AG09309 (cell line): ENCODE data around the gene JCAD.

Experiments
- DNase-seq: peaks from one replicate; pipeline ENCODE4 v3.0.0-alpha.2; 2010; ENCODE audit warnings: low read depth
- H3K4me3 ChIP-seq: 2 replicates; pipeline ENCODE4 v1.5.1; 2011; ENCODE audit warnings: mild to moderate bottlenecking, low read depth, low read length, moderate library complexity; ENCODE audit not compliant: control insufficient read depth
- TF ChIP-seq, protein P1 (sequence below): IDR thresholded peaks from 2 replicates; pipeline ENCODE4 v1.5.1; 2011; ENCODE audit warnings: mild to moderate bottlenecking, low read depth, low read length, inconsistent platforms; ENCODE audit not compliant: insufficient read depth, control insufficient read depth; ENCODE audit errors: missing control alignments

The JCAD gene

DNA sequence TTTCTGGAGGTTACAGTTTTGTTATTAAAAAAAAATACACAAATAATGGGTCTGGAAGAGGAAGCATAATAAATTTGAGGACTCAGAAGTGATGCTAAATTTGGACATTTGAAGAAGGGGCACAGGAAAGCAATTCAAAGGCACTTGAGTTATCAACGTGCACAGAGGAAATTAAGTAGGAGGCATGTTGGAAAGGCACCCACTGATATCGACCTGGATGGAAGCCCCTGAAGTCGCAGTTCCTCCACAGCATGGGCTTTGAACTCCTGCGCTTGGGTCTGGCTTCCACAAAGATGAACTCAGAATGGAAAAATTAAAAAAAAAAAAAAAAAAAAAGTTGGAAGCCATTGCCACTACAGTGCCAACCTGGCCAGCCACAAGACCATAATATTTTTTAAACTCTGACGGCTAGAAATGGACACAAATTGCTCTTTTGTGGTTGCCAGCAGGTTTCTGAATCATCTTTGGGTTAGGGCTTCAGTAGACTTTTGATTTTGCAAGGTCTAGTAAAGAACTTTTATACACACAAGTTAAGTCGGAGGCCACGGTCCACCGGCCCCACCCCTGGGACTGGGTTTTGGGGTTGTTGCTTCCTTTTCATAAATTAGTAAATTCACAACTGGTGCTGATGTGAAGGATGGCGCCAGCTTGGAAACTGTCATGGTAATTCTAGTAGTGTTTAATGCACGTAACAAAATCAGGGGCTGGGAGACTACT is 21.6 kb downstream of the JCAD start:
- DNase-seq = no peak
- no peak overlapping the region for H3K4me3 ChIP-seq
- TF ChIP-seq, protein P1, sequence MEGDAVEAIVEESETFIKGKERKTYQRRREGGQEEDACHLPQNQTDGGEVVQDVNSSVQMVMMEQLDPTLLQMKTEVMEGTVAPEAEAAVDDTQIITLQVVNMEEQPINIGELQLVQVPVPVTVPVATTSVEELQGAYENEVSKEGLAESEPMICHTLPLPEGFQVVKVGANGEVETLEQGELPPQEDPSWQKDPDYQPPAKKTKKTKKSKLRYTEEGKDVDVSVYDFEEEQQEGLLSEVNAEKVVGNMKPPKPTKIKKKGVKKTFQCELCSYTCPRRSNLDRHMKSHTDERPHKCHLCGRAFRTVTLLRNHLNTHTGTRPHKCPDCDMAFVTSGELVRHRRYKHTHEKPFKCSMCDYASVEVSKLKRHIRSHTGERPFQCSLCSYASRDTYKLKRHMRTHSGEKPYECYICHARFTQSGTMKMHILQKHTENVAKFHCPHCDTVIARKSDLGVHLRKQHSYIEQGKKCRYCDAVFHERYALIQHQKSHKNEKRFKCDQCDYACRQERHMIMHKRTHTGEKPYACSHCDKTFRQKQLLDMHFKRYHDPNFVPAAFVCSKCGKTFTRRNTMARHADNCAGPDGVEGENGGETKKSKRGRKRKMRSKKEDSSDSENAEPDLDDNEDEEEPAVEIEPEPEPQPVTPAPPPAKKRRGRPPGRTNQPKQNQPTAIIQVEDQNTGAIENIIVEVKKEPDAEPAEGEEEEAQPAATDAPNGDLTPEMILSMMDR = no peak

GRCh38 chr10:30036811-30037210 is 22.6 kb downstream of the JCAD start:
- TF ChIP-seq, protein P1 = no peak
- H3K4me3 ChIP-seq = no peak overlapping the region
- DNase-seq = no peak

GRCh38 chr10:30036341-30036740 is 23.0 kb downstream of the JCAD start:
- no peak for DNase-seq
- TF ChIP-seq, protein P1 = no peak
- H3K4me3 ChIP-seq = no peak overlapping the region

DNA sequence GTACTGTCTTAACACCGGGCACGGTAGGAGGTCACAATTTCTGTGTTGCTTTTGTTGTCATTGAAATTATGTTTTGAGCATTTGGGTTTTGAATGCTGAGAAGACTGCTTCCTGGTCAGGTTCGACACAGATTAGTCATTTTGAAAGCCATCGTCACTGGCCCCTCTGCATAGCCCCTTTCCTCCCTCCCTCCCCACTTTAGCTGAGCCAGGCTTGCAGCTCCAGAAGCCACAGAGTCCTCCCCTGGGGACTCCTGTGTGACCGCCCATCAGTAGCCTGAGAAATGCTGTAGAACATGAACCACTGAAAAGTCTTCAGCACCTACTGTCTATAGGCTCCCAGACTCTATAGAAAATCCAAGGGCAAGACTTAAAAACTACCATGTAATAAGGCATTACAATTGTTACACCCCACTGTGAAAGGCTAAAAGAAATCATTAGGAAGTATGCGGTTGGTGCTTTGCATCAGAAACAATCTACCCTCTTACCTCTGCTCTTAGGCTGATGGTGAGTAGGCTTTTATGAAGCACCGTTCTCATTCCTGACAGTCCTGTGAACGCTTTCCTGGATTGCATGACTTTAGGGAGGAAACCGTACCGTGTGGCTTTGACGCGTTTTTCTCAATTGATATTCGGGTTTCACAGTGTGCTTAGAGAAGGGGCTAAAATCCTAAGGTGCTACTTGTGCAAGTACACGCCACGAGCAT is 24.8 kb downstream of the JCAD start:
- TF ChIP-seq, protein P1 = no peak
- no peak overlapping the region for H3K4me3 ChIP-seq
- DNase-seq = no peak

GRCh38 chr10:30032125-30032524 is 27.3 kb downstream of the JCAD start:
- TF ChIP-seq, protein P1 = no peak
- DNase-seq = no peak
- H3K4me3 ChIP-seq = no peak overlapping the region

DNA sequence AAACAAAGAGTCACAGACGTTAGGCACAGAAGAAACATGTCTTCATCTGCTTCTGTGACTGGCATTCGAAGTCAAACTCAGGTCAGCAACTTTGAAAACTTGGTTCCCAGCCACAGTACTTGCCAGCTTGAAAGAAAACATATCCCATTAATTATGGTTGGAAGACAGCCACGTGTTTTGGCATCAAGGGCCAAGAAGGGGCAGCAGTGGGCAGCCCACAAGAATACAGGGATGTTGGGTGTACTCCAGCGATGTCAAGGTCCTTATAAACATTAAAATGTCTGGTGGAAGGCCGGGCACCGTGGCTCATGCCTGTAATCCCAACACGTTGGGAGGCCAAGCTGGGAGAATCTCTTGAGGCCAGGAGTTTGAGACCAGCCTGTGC is 29.5 kb downstream of the JCAD start:
- no peak overlapping the region for H3K4me3 ChIP-seq
- DNase-seq = no peak
- TF ChIP-seq, protein P1 = no peak
